Measurements from ENCODE around the gene IRAK1. TPM values are rescaled to one million over a fixed set of nuclear protein-coding genes. Genes with fewer than 3 reads are reported as not detected.

IRAK1 gene
- total and polyA plus RNA-seq, 2 donors (not counting 3 experiments of a cell fraction or from before 2014, with no cell fraction given) = 63.6 to 138 TPM

GRCh38 chrX:154039577-154039976 lies 19.9 kb upstream of the IRAK1 start:
- ChIA-PET POLR2A (no interaction called here), CTCF (interaction anchor here (1.2 kb wide), 1 partner anchor 18 kb away, joined by 3 read pairs; no protein-coding TSS in a partner anchor)
- H3K9ac ChIP-seq (replicated peaks; ENCODE audit: extremely low read depth, insufficient read depth, low read length) = no peak overlapping the region
- H2AFZ ChIP-seq (ENCODE audit: low read depth, low read length) = no peak overlapping the region
- DNase-seq (ENCODE audit: low read depth, low spot score) (no peak), FAIRE-seq (no peak)
- H3K9me3 ChIP-seq (replicated peaks; ENCODE audit: control insufficient read depth, insufficient read depth, low read length) = no peaks in the 10 kb centered on the region
- peaks cover 43% of the 10 kb centered on the region for H3K79me2 ChIP-seq (ENCODE audit: control insufficient read depth, insufficient read depth, low read length)
- H3K36me3 ChIP-seq (ENCODE audit: control insufficient read depth in 2 of 2, extremely low read depth in 1 of 2, insufficient read depth in 2 of 2, low read length in 2 of 2) = peaks cover 0 to 3% of the 10 kb centered on the region in 2 experiments
- intact Hi-C loops (cut with micrococcal nuclease) (no loop called here), dilution Hi-C loops (cut with MboI; ENCODE audit: extremely low pct_ligation_motif_present, low sequenced_read_pairs) (no loop called here)
- TF ChIP-seq GATA2 (IDR thresholded peaks at IDR 0.05; ENCODE audit: insufficient read depth, insufficient read length, low read depth, low read length) (no peak), POLR2AphosphoS5 (IDR thresholded peaks at IDR 0.05; ENCODE audit: insufficient read depth, low read depth, low read length) (no peak), POLR2A (IDR thresholded peaks at IDR 0.05; ENCODE audit: low read depth, low read length) (no peak), MAX (IDR thresholded peaks at IDR 0.05; ENCODE audit: insufficient read depth, insufficient read length) (no peak), MYC (IDR thresholded peaks at IDR 0.05; ENCODE audit: low read depth, low read length) (no peak), EZH2 (IDR thresholded peaks at IDR 0.05; ENCODE audit: borderline replicate concordance, low read depth, low read length, severe bottlenecking) (no peak), FOS (IDR thresholded peaks at IDR 0.05; ENCODE audit: borderline replicate concordance, insufficient read depth, low read length) (no peak), JUN (IDR thresholded peaks at IDR 0.05; ENCODE audit: borderline replicate concordance, insufficient read depth, insufficient read length, low read depth) (no peak), CTCF (IDR thresholded peaks at IDR 0.05; ENCODE audit: extremely low read depth in 1 of 2, insufficient read depth in 1 of 2, low read depth in 1 of 2, low read length in 2 of 2) (no peak)
- BruUV-seq (replicated peaks) = no TSS peak
- no peak overlapping the region for H3K4me2 ChIP-seq (ENCODE audit: insufficient read depth, low read length)
- no peaks in the 10 kb centered on the region for H3K9me1 ChIP-seq (replicated peaks; ENCODE audit: control insufficient read depth, extremely low read depth, insufficient read depth, low read length)
- H3K4me3 ChIP-seq (replicated peaks in 1 of 3; ENCODE audit: insufficient read depth in 1 of 3, low read depth in 1 of 3, low read length in 3 of 3) = no peak overlapping the region
- peaks cover 11% of the 10 kb centered on the region for H3K4me1 ChIP-seq (ENCODE audit: control insufficient read depth, extremely low read depth, insufficient read depth, low read length)
- no peaks in the 10 kb centered on the region for H4K20me1 ChIP-seq (replicated peaks; ENCODE audit: control insufficient read depth, extremely low read depth, insufficient read depth, low read length)
- no peak overlapping the region for H3K27ac ChIP-seq (ENCODE audit: insufficient read depth, low read depth, low read length)
- no peaks in the 10 kb centered on the region for H3K27me3 ChIP-seq (ENCODE audit: control insufficient read depth in 2 of 2, insufficient read depth in 2 of 2, low read length in 2 of 2)

All from endothelial cell of umbilical vein (primary cell).